NCI-H526 treated with DMSO at 0.1 percent for 48 hours (cell line): ENCODE results near the gene IRF5.
"Not testable (repeated sequence)": the region's sequence is repeated elsewhere in the genome, so short reads cannot be mapped to it uniquely, and the experiment has no call there.

Source experiments
- DNase-seq: peaks from one replicate; lab custom pipeline; 2025; lab: John Stamatoyannopoulos, UW

Gene IRF5

GRCh38 chr7:128939075-128939860 lies 1.5 kb downstream of the IRF5 start:
- no peak for DNase-seq

DNA sequence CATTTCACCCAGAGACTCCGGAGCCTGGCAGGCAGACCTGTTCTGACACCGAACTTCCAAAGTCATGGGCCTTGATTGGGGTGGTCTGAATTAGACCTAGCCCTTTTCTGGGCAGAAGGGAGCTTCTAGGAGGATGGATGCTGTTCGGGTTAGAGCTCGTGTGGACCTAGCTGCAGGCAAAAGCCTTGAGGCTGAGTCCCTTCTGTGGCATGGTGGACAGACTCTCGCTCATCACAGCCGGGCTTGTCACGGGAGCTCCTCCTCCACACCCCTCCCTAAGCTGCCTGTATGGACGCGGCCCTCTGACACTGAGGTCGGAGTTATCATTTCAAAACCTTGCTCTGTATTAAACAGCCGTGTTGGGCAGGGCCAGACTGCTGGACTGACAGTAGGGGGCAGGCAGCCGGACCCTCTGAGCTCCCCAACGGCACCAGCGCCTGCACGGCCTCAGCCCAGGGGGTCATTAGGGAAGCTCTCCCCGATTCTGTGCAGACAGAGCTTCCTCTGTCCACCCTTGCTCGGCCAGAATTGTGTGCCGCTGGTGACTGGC lies 2.2 kb downstream of the IRF5 start:
- DNase-seq: no peak

- DNase-seq: no peak
Measured at GRCh38 chr7:128940494-128941322, 3.0 kb downstream of the IRF5 start.

DNA sequence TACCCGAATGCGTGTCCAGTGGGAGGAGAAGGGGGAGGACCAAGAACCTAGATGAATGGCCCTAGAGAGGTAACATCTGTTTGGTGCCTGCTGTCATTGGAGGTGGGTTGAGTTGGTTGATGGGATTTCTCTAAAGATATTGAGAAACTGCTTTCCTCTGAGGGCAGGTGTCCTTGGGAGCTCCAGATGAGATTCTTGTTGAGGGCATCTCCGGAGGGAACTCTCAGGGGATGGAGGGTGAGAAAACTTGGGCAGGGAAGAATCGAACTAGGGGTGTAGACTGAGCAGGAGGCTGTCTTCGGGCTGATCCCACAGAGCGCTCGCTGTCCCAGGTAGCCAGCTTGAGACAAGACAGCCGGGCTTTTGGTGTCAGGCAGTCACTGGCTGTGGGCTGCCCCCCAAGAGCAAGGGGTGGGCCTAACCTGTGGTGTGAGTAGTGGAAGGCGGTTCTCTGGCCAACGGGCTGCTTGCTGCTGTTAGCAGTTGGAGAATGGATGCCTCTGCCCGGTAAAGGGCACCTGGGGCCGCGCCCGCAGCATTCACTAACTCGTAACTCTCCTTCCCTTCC lies 3.7 kb downstream of the IRF5 start:
- DNase-seq: no peak

GRCh38 chr7:128941946-128942526 lies 4.3 kb downstream of the IRF5 start:
- no peak for DNase-seq

DNA sequence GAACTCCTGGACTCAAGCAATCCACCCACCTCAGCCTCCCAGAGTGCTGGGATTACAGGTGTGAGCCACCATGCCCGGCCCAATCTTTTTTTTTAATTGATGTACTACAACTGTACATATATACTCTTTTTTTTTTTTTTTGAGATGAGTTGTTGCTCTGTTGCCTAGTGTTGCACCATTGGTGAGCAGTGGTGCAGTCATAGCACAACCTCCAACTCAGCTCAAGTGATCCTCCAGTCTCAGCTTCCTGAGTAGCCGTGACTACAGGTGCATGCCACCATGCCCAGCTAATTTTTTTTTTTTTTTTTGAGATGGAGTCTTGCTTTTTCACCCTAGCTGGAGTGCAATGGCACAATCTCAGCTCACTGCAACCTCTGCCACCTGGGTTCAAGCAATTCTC lies 5.5 kb downstream of the IRF5 start:
- not testable (repeated sequence) for DNase-seq

- no peak for DNase-seq
Measured at GRCh38 chr7:128944487-128945236, 6.9 kb downstream of the IRF5 start.

DNA sequence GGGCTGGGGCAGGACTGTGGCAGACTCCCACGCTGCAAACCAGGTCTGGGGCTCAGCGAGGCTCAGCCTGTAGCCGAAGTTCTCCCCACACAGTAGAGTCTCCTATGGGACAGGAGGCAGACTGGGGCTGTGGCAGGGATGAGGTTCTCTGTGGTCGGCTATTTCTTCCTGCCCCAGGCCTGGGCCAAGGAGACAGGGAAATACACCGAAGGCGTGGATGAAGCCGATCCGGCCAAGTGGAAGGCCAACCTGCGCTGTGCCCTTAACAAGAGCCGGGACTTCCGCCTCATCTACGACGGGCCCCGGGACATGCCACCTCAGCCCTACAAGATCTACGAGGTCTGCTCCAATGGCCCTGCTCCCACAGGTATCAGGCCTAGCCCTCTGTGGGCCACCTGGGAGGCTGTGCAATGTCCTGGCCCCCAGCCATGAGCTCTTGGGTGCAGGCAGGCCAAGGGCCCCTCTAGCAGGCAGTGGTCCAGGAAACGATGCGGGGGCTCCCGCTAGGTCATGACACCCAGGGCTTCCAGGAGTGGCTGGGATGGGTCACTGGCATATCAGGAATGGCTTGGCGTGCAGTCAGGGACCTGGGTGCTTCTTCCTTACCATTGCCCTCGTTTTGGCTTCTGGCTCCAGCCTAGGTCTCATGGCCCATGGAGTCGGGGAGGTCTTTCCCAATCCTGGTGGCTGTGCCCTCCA lies 8.1 kb downstream of the IRF5 start:
- no peak for DNase-seq

DNA sequence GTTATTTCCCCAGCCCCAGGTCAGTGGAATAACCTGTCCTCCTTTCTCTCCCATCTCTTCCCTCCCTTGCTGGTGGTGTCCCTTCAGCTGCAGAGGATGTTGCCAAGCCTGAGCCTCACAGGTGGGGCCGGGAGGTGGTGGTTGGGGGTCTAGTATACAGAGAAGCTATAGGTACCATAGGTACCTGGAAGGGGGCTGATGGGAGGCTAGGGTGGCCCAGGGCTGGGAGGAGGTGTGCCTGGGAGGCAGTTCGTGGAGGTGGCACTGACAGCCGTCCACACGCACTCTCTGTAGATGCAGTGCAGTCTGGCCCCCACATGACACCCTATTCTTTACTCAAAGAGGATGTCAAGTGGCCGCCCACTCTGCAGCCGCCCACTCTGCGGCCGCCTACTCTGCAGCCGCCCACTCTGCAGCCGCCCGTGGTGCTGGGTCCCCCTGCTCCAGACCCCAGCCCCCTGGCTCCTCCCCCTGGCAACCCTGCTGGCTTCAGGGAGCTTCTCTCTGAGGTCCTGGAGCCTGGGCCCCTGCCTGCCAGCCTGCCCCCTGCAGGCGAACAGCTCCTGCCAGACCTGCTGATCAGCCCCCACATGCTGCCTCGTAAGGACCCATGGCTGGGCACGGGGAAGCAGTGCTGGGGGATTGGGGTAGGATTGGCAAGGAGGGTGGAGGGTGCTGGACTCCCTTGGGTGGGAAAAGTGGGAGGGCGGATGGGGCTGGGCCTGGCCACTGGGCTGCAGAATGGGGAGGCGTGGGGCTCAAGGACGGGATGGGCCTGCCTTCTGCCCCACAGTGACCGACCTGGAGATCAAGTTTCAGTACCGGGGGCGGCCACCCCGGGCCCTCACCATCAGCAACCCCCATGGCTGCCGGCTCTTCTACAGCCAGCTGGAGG lies 9.5 kb downstream of the IRF5 start:
- DNase-seq: no peak

DNA sequence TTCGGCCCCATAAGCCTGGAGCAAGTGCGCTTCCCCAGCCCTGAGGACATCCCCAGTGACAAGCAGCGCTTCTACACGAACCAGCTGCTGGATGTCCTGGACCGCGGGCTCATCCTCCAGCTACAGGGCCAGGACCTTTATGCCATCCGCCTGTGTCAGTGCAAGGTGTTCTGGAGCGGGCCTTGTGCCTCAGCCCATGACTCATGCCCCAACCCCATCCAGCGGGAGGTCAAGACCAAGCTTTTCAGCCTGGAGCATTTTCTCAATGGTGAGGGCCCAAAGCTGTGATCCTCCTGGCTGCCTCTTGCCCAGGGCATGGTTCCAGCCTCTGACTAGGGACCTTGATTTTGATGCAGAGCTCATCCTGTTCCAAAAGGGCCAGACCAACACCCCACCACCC lies 10.1 kb downstream of the IRF5 start:
- DNase-seq: no peak

- no peak for DNase-seq
Measured at GRCh38 chr7:128948312-128948973, 10.7 kb downstream of the IRF5 start.

GRCh38 chr7:128948976-128949760 lies 11.4 kb downstream of the IRF5 start:
- no peak for DNase-seq

- no peak for DNase-seq
Measured at GRCh38 chr7:128951296-128951695, 13.6 kb downstream of the IRF5 start.

- DNase-seq: no peak
Measured at GRCh38 chr7:128954150-128954549, 16.4 kb downstream of the IRF5 start.

- DNase-seq: no peak
Measured at GRCh38 chr7:128954830-128955802, 17.4 kb downstream of the IRF5 start.

DNA sequence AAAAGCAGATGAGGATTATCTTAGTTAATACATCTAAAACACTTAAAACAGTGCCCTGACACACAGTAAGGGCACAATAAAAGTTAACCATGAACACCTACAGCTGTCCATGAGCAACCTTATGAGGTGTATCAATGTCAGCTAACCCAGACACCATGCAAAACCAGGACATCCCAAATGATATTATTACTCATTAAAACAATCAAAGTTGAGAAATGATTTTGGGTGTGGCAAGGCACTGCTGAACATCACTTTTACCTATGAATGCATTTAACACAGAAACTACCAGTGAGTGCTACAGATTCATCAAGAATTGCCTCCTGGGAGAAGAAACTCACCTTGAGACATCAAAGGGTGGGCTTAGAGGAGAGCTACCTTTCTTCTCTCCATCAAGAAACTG lies 18.3 kb downstream of the IRF5 start:
- DNase-seq: no peak

DNA sequence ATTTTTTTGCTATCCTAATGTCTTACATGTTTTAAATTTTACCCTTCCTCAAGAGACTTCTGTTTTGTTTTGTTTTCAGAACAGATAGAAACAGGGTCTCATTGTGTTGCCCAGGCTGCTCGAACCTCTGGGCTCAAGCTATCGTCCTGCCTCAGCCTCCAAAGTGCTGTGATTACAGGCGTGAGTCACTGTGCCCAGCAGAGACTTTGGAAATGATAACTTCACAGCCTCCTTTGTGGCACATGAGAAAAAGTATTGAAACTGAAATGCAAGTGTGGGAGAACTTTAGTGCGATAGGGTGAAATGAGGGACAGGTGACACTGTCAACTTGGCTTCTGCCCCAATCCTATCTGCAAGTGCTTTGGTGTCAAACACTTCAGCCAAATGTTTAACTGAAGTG lies 21.6 kb downstream of the IRF5 start:
- no peak for DNase-seq
